Stomach smooth muscle (tissue), 2 donors: ENCODE measurements around the gene COMMD6.

Experiments
- H3K27ac ChIP-seq: one replicate; pipeline ENCODE4 v1.7.0; 2013; ENCODE audit warnings: mild to moderate bottlenecking, low read length, inconsistent platforms
- H3K27me3 ChIP-seq, 2 donors: one replicate each; pipeline ENCODE4 v1.7.0; 2013; ENCODE audit warnings: low read length in 2 of 2; ENCODE audit not compliant: insufficient read depth in 2 of 2, control insufficient read depth in 1 of 2
- H3K36me3 ChIP-seq, 2 donors: one replicate each; pipeline ENCODE4 v1.7.0; 2013; ENCODE audit warnings: low read length in 2 of 2; ENCODE audit not compliant: control insufficient read depth in 2 of 2, insufficient read depth in 2 of 2
- H3K4me1 ChIP-seq: one replicate; pipeline ENCODE4 v1.7.0; 2013; ENCODE audit warnings: low read length; ENCODE audit not compliant: control insufficient read depth, insufficient read depth
- H3K4me3 ChIP-seq, 2 donors: one replicate each; pipeline ENCODE4 v1.7.0; 2013; ENCODE audit warnings: low read length in 2 of 2
- H3K9ac ChIP-seq, 2 donors: one replicate each; pipeline ENCODE4 v1.7.0; 2013; ENCODE audit warnings: low read length in 2 of 2, mild to moderate bottlenecking in 1 of 2
- H3K9me3 ChIP-seq, 2 donors: one replicate each; pipeline ENCODE4 v1.7.0; 2013; ENCODE audit warnings: low read length in 2 of 2; ENCODE audit not compliant: control insufficient read depth in 2 of 2
- donor health status: healthy.
- donor health status: Pancreatic carcinoma.

Gene COMMD6

DNA sequence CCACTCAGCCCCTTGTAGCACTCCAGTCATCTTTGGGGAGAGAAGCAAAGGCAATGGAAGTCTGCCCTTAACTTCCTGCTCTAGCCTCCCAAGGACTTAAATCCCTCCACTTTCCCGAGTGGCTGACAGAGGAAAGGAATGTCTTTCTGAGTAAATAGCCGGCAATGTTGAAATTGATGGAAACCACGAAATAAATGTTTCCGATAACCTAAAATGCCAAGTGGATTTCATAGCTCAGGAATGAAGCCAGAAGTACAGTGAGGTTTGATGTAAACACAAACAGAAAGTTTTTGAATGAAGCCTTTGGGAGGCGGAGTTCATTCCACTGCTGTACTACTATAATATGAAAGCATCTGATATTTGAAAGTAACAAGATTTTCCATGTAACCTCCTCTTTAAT lies 41.7 kb downstream of the COMMD6 start:
- Histone ChIP-seq H3K4me3 (no peak overlapping the region), H3K27ac (no peak overlapping the region), H3K9ac (no peak overlapping the region), H3K4me1 (no peaks in the 10 kb centered on the region), H3K36me3 (no peaks in the 10 kb centered on the region), H3K9me3 (no peaks in the 10 kb centered on the region), H3K27me3 (no peaks in the 10 kb centered on the region)

DNA sequence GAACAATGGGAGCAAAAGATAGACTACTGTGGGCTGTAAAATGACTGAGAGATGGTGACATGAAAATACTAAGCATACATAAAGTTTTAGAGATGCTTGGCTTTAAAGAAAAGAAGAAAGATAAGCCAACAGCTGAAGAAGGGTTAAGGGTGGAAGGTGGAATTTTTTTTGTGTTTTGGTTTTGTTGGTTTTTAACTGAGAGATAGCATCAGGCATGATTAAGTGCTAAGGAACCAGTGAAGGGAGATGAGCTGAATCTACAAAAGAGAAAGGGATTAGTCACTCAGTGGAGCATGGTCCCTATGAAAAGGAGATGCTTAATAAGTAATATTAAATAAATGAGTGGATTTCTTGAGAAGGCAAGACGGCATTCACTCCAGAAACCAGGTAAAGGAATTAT lies 43.1 kb downstream of the COMMD6 start:
- no peaks in the 10 kb centered on the region for H3K27me3 ChIP-seq
- no peaks in the 10 kb centered on the region for H3K9me3 ChIP-seq
- no peaks in the 10 kb centered on the region for H3K36me3 ChIP-seq
- no peak overlapping the region for H3K9ac ChIP-seq
- no peak overlapping the region for H3K4me3 ChIP-seq
- H3K27ac ChIP-seq, result no peak overlapping the region
- no peaks in the 10 kb centered on the region for H3K4me1 ChIP-seq

DNA sequence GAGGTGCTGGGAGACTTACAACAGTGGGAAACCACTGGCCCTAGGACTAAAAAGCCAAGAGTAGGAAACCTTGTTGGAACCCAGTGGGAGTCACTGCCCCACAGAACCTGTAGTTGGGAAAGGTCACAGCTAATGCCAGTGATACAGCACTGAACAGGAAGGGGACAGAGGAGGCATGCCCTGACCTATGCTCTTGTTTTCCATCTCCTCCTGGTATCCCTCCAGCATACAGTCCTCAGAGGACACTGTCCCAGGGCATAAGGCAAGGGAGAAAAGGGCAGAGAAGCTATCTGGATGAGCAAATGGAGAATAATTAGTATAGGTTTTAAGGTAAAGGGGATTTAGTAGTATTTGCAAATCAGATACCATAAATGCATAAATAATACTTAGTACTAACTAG lies 44.5 kb downstream of the COMMD6 start:
- Histone ChIP-seq H3K9me3 (no peaks in the 10 kb centered on the region), H3K36me3 (no peaks in the 10 kb centered on the region), H3K4me1 (no peaks in the 10 kb centered on the region), H3K4me3 (no peak overlapping the region), H3K27me3 (no peaks in the 10 kb centered on the region), H3K27ac (no peak overlapping the region), H3K9ac (no peak overlapping the region)

DNA sequence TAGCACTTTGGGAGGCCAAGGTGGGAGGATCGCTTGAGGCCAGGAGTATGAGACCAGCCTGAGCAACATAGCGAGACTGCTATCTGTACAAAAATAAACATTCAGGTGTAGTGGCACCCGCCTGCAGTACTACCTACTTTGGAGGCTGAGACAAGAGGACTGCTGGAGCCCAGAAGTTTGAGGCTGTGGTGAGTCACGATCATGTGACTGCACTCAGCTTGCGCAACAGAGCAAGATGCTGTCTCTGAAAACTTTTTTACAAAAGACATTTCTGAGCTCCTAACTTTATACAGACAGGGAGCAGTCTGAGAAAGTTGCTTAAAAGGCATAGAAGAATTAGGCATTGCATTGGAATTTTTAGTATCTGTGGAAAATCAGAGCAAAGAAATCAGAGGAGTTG lies 45.3 kb downstream of the COMMD6 start:
- Histone ChIP-seq H3K9ac (no peak overlapping the region), H3K27ac (no peak overlapping the region), H3K4me1 (no peaks in the 10 kb centered on the region), H3K9me3 (no peaks in the 10 kb centered on the region), H3K4me3 (no peak overlapping the region), H3K36me3 (no peaks in the 10 kb centered on the region), H3K27me3 (no peaks in the 10 kb centered on the region)

DNA sequence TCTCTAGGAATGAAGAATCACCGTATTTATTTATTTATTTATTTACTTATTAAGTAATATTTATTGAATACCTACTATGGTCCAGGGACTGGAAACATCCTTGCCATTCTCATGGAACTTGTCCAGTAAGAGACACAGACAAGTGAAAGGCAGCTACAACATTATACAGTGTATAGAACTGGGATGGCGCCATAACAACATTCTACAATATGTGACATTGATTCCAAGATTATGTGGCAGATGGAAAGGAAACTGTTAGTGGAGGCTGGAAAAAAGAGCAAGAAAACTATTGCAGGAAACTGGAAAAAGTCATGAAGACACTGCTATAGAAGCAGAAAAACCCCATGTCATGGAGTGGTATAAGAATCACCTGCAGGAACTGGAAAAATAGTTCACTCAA lies 46.3 kb downstream of the COMMD6 start:
- H3K9ac ChIP-seq, result no peak overlapping the region
- no peak overlapping the region for H3K27ac ChIP-seq

DNA sequence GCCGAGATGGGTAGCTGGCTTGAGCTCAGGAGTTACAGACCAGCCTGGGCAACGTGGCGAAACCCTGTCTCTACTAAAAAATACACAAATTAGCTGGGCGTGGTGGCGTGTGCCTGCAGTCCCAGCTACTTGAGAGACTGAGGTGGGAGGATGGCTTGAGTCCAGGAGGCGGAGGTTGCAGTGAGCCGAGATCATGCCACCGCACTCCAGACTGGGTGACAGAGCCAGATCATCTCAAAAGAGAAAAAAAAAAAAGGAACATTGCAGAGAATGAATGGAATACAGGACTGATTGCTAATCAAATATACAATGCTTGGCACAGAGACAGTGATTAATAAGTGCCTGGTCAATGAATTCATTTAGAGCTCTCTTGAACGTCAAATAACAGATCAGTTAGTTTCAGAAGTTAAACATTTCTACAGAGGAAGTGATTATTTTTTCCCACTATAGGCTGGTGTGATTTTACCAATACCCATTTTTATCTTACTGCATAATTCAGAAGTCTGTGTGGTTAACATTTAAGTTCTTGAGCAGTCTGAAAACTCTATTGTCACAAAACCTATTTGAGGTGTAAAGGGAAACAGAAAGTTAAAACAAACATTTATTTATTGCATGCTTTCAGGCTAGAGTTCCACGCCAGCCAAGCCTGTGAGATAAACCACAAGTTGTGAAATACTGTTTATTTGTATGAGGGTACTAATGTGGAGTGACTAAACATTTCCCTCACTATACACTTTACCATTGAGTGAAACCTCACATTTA lies 48.0 kb downstream of the COMMD6 start:
- Histone ChIP-seq H3K27me3 (peaks cover 0 to 6% of the 10 kb centered on the region in 2 donors), H3K9me3 (no peaks in the 10 kb centered on the region), H3K27ac (no peak overlapping the region), H3K36me3 (no peaks in the 10 kb centered on the region), H3K4me1 (no peaks in the 10 kb centered on the region), H3K4me3 (no peak overlapping the region), H3K9ac (no peak overlapping the region)

More for the DNA sequence above, 46.3 kb downstream of the COMMD6 start:
- no peaks in the 10 kb centered on the region for H3K27me3 ChIP-seq
- H3K36me3 ChIP-seq, result no peaks in the 10 kb centered on the region
- no peaks in the 10 kb centered on the region for H3K9me3 ChIP-seq
- no peak overlapping the region for H3K4me3 ChIP-seq
- H3K4me1 ChIP-seq, result no peaks in the 10 kb centered on the region

DNA sequence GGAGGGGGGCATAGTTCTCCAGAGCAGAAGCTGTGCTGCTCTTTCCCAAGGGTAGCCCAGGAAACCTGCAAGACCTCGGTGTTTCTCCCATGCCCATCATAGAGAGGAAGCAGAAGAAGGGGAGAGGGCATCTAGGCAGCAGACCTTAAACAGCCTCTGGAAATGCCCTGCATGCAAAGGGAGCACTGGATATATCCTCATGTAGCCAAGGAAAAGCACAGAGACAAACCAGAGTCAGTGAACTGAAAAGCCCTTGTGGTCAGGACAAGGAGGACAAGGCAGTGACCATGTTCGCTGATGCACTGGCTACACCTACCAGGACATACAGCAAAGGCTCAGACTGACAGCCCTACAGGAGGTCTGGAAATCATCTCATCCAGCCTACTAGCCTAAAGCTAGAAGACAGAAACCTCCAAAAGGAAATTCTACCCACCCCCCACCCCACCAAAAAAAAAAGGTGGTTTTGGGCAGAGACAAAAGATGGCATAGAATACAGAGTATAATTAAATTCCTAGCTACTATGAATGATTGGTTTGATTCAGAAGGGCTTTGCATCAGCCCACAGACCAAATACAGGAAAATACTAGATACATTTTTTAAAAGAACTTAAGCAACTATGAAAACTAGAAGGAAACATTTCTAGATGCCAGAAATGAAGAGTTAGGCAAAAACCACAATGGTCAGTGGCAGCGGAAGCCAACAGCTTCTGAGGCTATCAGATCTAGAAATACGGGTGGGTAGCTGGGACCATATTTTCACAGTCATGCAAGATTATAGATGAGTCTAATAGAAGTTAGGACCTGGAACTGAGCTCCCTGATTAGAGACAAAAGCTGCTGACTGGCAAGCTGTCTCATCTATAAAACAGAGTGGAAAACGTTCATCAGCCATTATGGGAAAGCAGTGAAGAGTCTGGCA lies 51.2 kb downstream of the COMMD6 start:
- Histone ChIP-seq H3K27me3 (peaks cover 0 to 6% of the 10 kb centered on the region in 2 donors), H3K27ac (no peak overlapping the region), H3K36me3 (no peaks in the 10 kb centered on the region), H3K4me1 (peaks cover 3% of the 10 kb centered on the region), H3K4me3 (no peak overlapping the region), H3K9ac (no peak overlapping the region), H3K9me3 (no peaks in the 10 kb centered on the region)

DNA sequence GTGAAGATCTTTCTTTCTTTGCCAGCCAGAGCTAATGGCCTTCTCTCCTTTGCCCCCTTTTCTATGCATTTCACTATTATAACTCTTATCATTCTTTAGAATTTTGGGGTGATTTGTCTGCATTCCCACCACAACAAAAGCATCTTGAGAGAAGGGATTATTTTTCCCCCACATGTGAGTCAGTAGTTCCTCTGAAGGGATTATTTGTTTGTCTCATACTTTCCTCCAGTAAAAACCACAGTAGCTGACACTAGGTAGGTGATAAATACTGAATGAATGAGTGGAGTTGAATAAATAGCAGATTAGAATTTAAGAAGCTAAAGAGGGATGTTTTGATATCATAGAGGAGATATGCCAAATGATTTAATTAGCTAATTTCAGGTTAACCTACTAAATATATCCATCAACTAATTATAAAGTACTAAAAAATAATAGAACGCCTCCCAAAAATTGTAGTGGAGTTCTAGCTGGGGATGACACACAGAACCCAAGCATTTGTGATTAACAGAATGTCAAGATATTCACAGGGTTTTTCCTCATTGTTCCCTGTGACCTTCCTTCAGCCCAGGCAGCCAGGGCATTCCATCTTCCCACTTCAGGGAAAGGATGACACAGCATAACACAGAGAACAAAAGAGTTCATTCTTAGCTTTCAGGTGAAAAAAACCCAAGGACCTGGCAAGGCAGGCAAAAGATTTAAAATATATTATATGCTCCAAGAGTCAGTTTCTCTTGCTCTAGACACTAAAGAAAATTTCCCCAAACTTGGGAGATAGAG lies 52.2 kb downstream of the COMMD6 start:
- Histone ChIP-seq H3K9ac (no peak overlapping the region), H3K27ac (no peak overlapping the region), H3K4me1 (peaks cover 11% of the 10 kb centered on the region), H3K9me3 (no peaks in the 10 kb centered on the region), H3K27me3 (peaks cover 3 to 6% of the 10 kb centered on the region in 2 donors), H3K4me3 (no peak overlapping the region), H3K36me3 (no peaks in the 10 kb centered on the region)

DNA sequence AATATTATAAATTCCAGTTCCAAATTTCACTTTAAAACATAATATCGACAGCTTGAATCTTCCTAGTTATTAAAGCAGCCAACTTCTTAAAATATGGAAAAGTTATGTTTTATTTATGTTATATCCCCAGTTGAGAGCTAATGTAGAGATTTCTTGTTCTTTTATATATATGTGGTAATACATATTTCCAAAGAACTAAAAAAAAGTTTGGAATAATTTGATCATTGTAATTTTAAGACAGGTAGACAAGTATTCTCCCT lies 54.9 kb downstream of the COMMD6 start:
- Histone ChIP-seq H3K9me3 (no peaks in the 10 kb centered on the region), H3K4me1 (peaks cover 11% of the 10 kb centered on the region), H3K27ac (no peak overlapping the region), H3K27me3 (peaks cover 3 to 6% of the 10 kb centered on the region in 2 donors), H3K4me3 (peak overlapping the region; percentile 83 to 86), H3K36me3 (no peaks in the 10 kb centered on the region), H3K9ac (peak overlapping the region; percentile 37 to 66)

DNA sequence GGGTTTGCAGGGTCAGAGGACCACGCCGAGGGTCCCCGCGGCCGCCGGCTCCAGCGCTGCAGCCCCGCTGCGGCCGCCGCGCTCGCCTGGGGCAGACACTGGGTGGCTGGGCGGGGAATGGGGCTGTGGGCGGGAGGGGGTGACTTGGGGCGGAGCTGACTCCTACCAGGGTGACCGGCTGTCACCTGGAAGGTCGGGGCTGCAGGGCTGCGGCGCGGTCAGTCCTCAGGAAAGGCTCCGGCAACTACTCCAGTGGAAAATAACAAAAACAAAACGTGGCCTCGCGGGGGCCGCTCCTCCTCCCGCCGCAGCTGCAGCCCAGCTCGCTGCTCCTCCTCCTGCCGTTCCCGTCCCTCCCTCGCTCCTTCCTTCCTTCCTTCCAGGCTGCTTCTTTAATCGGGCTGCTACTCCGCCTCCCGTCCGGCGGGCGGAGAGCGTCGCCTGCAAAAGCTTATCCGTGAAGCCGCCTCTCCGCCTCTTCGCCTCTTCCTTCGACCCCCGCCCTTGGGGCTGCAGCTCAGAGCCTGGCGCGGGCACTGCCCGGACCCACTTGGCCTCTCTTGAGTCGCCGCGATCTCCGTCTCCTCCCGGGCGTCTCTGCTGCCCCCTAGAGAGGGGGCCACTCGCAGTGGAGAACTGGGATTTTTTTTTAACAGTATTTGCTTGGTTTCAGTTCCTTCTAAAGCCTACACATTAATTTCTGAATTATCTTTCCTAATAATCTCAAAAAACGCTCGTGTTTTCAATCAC lies 55.4 kb downstream of the COMMD6 start, which contains the start of gene TBC1D4:
Gene TBC1D4, minus strand, starts transcription at position 100 of the 750 bp plus-strand sequence. CDS start 402 bp downstream, outside the sequence.
- H3K36me3 ChIP-seq, result no peaks in the 10 kb centered on the region
- peak within 1 kb of the TSS; percentile 83 to 86 for H3K4me3 ChIP-seq
- H3K9me3 ChIP-seq, result no peaks in the 10 kb centered on the region
- peaks cover 11% of the 10 kb centered on the region for H3K4me1 ChIP-seq
- H3K27me3 ChIP-seq, result peaks cover 3 to 6% of the 10 kb centered on the region in 2 donors
- H3K9ac ChIP-seq, result peak within 1 kb of the TSS; percentile 37 to 66
- no peak within 1 kb of the TSS for H3K27ac ChIP-seq
